HCT116 (cell line): ENCODE results near the gene NEK5. TPM values are rescaled to one million over a fixed set of nuclear protein-coding genes. Genes with fewer than 3 reads are reported as not detected.

Source experiments
- ATAC-seq: fragments of 200-7000 bp; cut with Tn5 transposase; 2 replicates; pipeline ENCODE4 v1.9.1; 2020; ENCODE audit warnings: mild to moderate bottlenecking, moderate library complexity
- BruUV-seq: library from RNA; stranded (reverse); fragments of 400-500 nt; replicated peaks from 2 replicates; lab custom pipeline; 2021; lab: Mats Ljungman, UMichigan
- CTCF ChIA-PET: fragments of 300-600 bp; sonication (Branson Sonifier 250); formaldehyde crosslinking; loops from one replicate; lab custom pipeline; 2021; ENCODE audit warnings: antibody characterized with exemption; lab: Charles Lee
- POLR2A ChIA-PET: fragments of 300-600, 350-600 bp; sonication (Branson Sonifier 250); formaldehyde crosslinking; loops from one replicate; lab custom pipeline; 2021; ENCODE audit warnings: antibody characterized with exemption; lab: Charles Lee
- RAD21 ChIA-PET, 2 experiments: fragments of 300-600 bp; sonication (Branson Sonifier 250); formaldehyde crosslinking; loops; one replicate each; lab custom pipeline; 2023; ENCODE audit warnings: low total read pairs in 2 of 2; ENCODE audit not compliant: uncharacterized antibody in 2 of 2, unreplicated experiment in 2 of 2, low non-redundant PET in 1 of 2; lab: Charles Lee
- DNase-seq: peaks from one replicate; pipeline ENCODE4 v3.0.0-alpha.2; 2010; ENCODE audit warnings: low read depth, low spot score
- H2AFZ ChIP-seq: fragments of 200-600 bp; shearing (Covaris generic), sonication (generic); 2 replicates; pipeline ENCODE4 v1.6.1; 2017; ENCODE audit warnings: low read depth, mixed run types, mixed read lengths, antibody characterized with exemption, low read length; ENCODE audit not compliant: poor library complexity, severe bottlenecking
- H3K27ac ChIP-seq: 2 replicates; pipeline ENCODE4 v1.5.1; 2012; ENCODE audit warnings: low read depth, low read length
- H3K27me3 ChIP-seq: fragments of 200-600 bp; sonication (generic); 2 replicates; pipeline ENCODE4 v1.6.1; 2016; ENCODE audit warnings: mixed run types, low read length, mixed read lengths; ENCODE audit not compliant: insufficient read depth
- H3K36me3 ChIP-seq, 2 experiments: fragments of 200-500 bp in 1 of 2; fragments of 200-600 bp in 1 of 2; sonication (Bioruptor generic) in 1 of 2; sonication (generic) in 1 of 2; 2 replicates each; pipeline versions ENCODE4 v1.5.1 to v1.6.1; 2014 to 2016; ENCODE audit warnings: low read length in 2 of 2, inconsistent platforms in 1 of 2, mixed read lengths in 1 of 2, mixed run types in 1 of 2; ENCODE audit not compliant: insufficient read depth in 2 of 2, control insufficient read depth in 1 of 2
- H3K4me1 ChIP-seq, 2 experiments: fragments of 200-600 bp in 1 of 2; sonication (generic) in 1 of 2; 2 replicates each; pipeline versions ENCODE4 v1.5.1 to v1.6.1; 2012 to 2017; ENCODE audit warnings: low read length in 2 of 2, inconsistent platforms in 1 of 2, mild to moderate bottlenecking in 1 of 2, mixed read lengths in 1 of 2, mixed run types in 1 of 2, moderate library complexity in 1 of 2; ENCODE audit not compliant: insufficient read depth in 2 of 2, control insufficient read depth in 1 of 2
- H3K4me2 ChIP-seq: fragments of 200-600 bp; sonication (generic); 2 replicates; pipeline ENCODE4 v1.6.1; 2017; ENCODE audit warnings: mixed run types, low read length, mixed read lengths
- H3K4me3 ChIP-seq, 2 experiments: fragments of 200-600 bp in 1 of 2; sonication (generic) in 1 of 2; replicated peaks in 1 of 2; 2 replicates each; pipeline ENCODE4 v1.5.1; 2011 to 2016; ENCODE audit warnings: low read length in 2 of 2, control low read depth in 1 of 2, low read depth in 1 of 2, mild to moderate bottlenecking in 1 of 2, mixed read lengths in 1 of 2, mixed run types in 1 of 2
- H3K79me2 ChIP-seq: fragments of 200-600 bp; sonication (generic); 2 replicates; pipeline ENCODE4 v1.6.1; 2017; ENCODE audit warnings: mild to moderate bottlenecking, mixed run types, low read length, moderate library complexity, mixed read lengths; ENCODE audit not compliant: insufficient read depth
- H3K9ac ChIP-seq: fragments of 200-600 bp; sonication (generic); 2 replicates; pipeline ENCODE4 v1.6.1; 2016; ENCODE audit warnings: low read length, mixed read lengths
- H3K9me2 ChIP-seq: fragments of 200-600 bp; sonication (generic), shearing (Covaris generic); 2 replicates; pipeline ENCODE4 v1.6.1; 2017; ENCODE audit warnings: mixed run types, mild to moderate bottlenecking, moderate library complexity; ENCODE audit not compliant: insufficient read depth
- H3K9me3 ChIP-seq, 2 experiments: fragments of 200-500 bp in 1 of 2; fragments of 200-600 bp in 1 of 2; sonication (Bioruptor generic) in 1 of 2; sonication (generic) in 1 of 2; 2 replicates each; pipeline ENCODE4 v1.6.1; 2014 to 2017; ENCODE audit warnings: low read length in 2 of 2, mixed read lengths in 2 of 2, inconsistent platforms in 1 of 2, low read depth in 1 of 2, mild to moderate bottlenecking in 1 of 2, mixed run types in 1 of 2, moderate library complexity in 1 of 2; ENCODE audit not compliant: control insufficient read depth in 1 of 2, insufficient read depth in 1 of 2
- H4K20me1 ChIP-seq: fragments of 200-600 bp; sonication (generic), shearing (Covaris generic); 2 replicates; pipeline ENCODE4 v1.6.1; 2017; ENCODE audit warnings: mixed run types, mild to moderate bottlenecking, moderate library complexity; ENCODE audit not compliant: insufficient read depth
- ATF3 ChIP-seq: IDR thresholded peaks from 2 replicates; pipeline ENCODE4 v1.6.1; 2012
- CBX3 ChIP-seq: IDR thresholded peaks from 2 replicates; pipeline ENCODE4 v1.6.1; 2012; ENCODE audit warnings: low read depth
- CEBPB ChIP-seq: IDR thresholded peaks from 2 replicates; pipeline ENCODE4 v1.6.1; 2012; ENCODE audit warnings: low read depth
- ELF1 ChIP-seq: IDR thresholded peaks from 2 replicates; pipeline ENCODE4 v1.6.1; 2012; ENCODE audit warnings: low read depth, borderline replicate concordance
- EZH2 ChIP-seq: fragments of 200-600 bp; sonication (generic); IDR thresholded peaks from 2 replicates; pipeline ENCODE4 v1.6.1; 2017; ENCODE audit warnings: antibody characterized with exemption, mixed run types
- EZH2phosphoT487 ChIP-seq: fragments of 200-600 bp; IDR thresholded peaks from 2 replicates; pipeline ENCODE4 v1.6.1; 2018; ENCODE audit warnings: antibody characterized with exemption, borderline replicate concordance
- FOSL1 ChIP-seq: IDR thresholded peaks from 2 replicates; pipeline ENCODE4 v1.6.1; 2012; ENCODE audit warnings: low read depth
- JUND ChIP-seq: IDR thresholded peaks from 2 replicates; pipeline ENCODE4 v1.6.1; 2012
- POLR2A ChIP-seq: IDR thresholded peaks from 2 replicates; pipeline ENCODE4 v1.7.0; 2011; ENCODE audit warnings: borderline replicate concordance; ENCODE audit not compliant: insufficient read depth, insufficient read length; ENCODE audit errors: extremely low read depth
- POLR2AphosphoS5 ChIP-seq: IDR thresholded peaks from 2 replicates; pipeline ENCODE4 v1.6.1; 2011; ENCODE audit warnings: mild to moderate bottlenecking, low read depth, low read length, moderate library complexity
- RAD21 ChIP-seq: IDR thresholded peaks from 2 replicates; pipeline ENCODE4 v1.6.1; 2012; ENCODE audit warnings: low read depth, mild to moderate bottlenecking
- SIN3A ChIP-seq: IDR thresholded peaks from 2 replicates; pipeline ENCODE4 v1.6.1; 2012; ENCODE audit warnings: low read depth
- SP1 ChIP-seq: IDR thresholded peaks from 2 replicates; pipeline ENCODE4 v1.6.1; 2012; ENCODE audit warnings: low read depth
- SRF ChIP-seq: IDR thresholded peaks from 2 replicates; pipeline ENCODE4 v1.6.1; 2012; ENCODE audit warnings: low read depth
- TCF7L2 ChIP-seq: IDR thresholded peaks from 2 replicates; pipeline ENCODE4 v1.7.0; 2011; ENCODE audit warnings: borderline replicate concordance, inconsistent platforms; ENCODE audit not compliant: insufficient read depth, insufficient read length; ENCODE audit errors: extremely low read depth
- YY1 ChIP-seq: IDR thresholded peaks from 2 replicates; pipeline ENCODE4 v1.6.1; 2011; ENCODE audit warnings: low read length, low read depth, moderate library complexity, mild to moderate bottlenecking; ENCODE audit not compliant: insufficient replicate concordance; ENCODE audit errors: extremely low read depth
- ZFX ChIP-seq: fragments of 450-650 bp; IDR thresholded peaks from 2 replicates; pipeline ENCODE4 v1.6.1; 2017
- ZNF274 ChIP-seq: fragments of 200-500 bp; sonication (Bioruptor generic); IDR thresholded peaks from 2 replicates; pipeline ENCODE4 v1.6.1; 2014; ENCODE audit warnings: mild to moderate bottlenecking, low read depth, low read length, inconsistent platforms
- intact Hi-C: fragments of 100-400 bp; cut with micrococcal nuclease; formaldehyde crosslinking; loops from 2 replicates; pipeline ENCODE4 v1.10.0; 2022
- total RNA-seq: library from RNA; stranded (reverse); gene quantifications from one replicate; pipeline ENCODE4 v1.2.1, GENCODE V29; 2021; ENCODE audit not compliant: unreplicated experiment
- TF ChIP-seq, protein P1 (sequence below): IDR thresholded peaks from 2 replicates; pipeline ENCODE4 v1.6.1; 2011; ENCODE audit warnings: mild to moderate bottlenecking, low read length, moderate library complexity; ENCODE audit not compliant: insufficient replicate concordance; ENCODE audit errors: extremely low read depth
- TF ChIP-seq, protein P2 (sequence below): IDR thresholded peaks from 2 replicates; pipeline ENCODE4 v1.6.1; 2012; ENCODE audit warnings: low read depth

The NEK5 gene
- total RNA-seq, 1 experiment from 2014 or later, result 1.5 TPM

- Histone ChIP-seq H2AFZ (no peak within 1 kb of the TSS), H3K79me2 (peaks cover 39% of the 10 kb centered on the region), H3K9ac (peak within 1 kb of the TSS; percentile 67), H3K9me2 (no peaks in the 10 kb centered on the region), H3K27ac (peak within 1 kb of the TSS; percentile 44), H3K4me2 (peak within 1 kb of the TSS; percentile 89), H3K27me3 (no peaks in the 10 kb centered on the region), H3K4me1 (peaks cover 10 to 14% of the 10 kb centered on the region in 2 experiments), H3K4me3 (peak within 1 kb of the TSS; percentile 64 to 100), H3K9me3 (no peaks in the 10 kb centered on the region), H3K36me3 (no peaks in the 10 kb centered on the region; a peak in 1 of 4 replicates), H4K20me1 (no peaks in the 10 kb centered on the region)
- no TSS peak for BruUV-seq
- CTCF ChIA-PET, result interaction anchor here (1.1 kb wide), 2 partner anchors 11 to 439 kb away, joined by 4 to 5 read pairs; partner anchors contain the start of gene VPS36
- intact Hi-C loops, result loop anchor here (5.0 kb wide), 1 partner anchor 440 kb away; the partner anchor contains the start of gene VPS36
- ATAC-seq, result peak; percentile 97
- RAD21 ChIA-PET, result no interaction called here
- POLR2A ChIA-PET, result interaction anchor here (1.1 to 1.5 kb wide), 2 partner anchors 27 to 116 kb away, joined by 3 read pairs; no protein-coding TSS in a partner anchor
- DNase-seq, result peak; percentile 94
- TF ChIP-seq YY1, result peak; percentile 94
- no peak for TF ChIP-seq ATF3
- peak; percentile 31 for TF ChIP-seq TCF7L2
- no peak for TF ChIP-seq RAD21
- TF ChIP-seq SRF, result no peak
- no peak for TF ChIP-seq ELF1
- TF ChIP-seq FOSL1, result no peak
- TF ChIP-seq ZFX, result peak; percentile 62
- TF ChIP-seq JUND, result no peak
- TF ChIP-seq, protein P1, sequence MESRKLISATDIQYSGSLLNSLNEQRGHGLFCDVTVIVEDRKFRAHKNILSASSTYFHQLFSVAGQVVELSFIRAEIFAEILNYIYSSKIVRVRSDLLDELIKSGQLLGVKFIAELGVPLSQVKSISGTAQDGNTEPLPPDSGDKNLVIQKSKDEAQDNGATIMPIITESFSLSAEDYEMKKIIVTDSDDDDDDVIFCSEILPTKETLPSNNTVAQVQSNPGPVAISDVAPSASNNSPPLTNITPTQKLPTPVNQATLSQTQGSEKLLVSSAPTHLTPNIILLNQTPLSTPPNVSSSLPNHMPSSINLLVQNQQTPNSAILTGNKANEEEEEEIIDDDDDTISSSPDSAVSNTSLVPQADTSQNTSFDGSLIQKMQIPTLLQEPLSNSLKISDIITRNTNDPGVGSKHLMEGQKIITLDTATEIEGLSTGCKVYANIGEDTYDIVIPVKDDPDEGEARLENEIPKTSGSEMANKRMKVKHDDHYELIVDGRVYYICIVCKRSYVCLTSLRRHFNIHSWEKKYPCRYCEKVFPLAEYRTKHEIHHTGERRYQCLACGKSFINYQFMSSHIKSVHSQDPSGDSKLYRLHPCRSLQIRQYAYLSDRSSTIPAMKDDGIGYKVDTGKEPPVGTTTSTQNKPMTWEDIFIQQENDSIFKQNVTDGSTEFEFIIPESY, result no peak
- TF ChIP-seq CEBPB, result no peak
- peak; percentile 29; the same call in 1 of the 2 replicates for TF ChIP-seq SIN3A
- no peak for TF ChIP-seq EZH2phosphoT487
- TF ChIP-seq EZH2, result no peak
- TF ChIP-seq, protein P2, sequence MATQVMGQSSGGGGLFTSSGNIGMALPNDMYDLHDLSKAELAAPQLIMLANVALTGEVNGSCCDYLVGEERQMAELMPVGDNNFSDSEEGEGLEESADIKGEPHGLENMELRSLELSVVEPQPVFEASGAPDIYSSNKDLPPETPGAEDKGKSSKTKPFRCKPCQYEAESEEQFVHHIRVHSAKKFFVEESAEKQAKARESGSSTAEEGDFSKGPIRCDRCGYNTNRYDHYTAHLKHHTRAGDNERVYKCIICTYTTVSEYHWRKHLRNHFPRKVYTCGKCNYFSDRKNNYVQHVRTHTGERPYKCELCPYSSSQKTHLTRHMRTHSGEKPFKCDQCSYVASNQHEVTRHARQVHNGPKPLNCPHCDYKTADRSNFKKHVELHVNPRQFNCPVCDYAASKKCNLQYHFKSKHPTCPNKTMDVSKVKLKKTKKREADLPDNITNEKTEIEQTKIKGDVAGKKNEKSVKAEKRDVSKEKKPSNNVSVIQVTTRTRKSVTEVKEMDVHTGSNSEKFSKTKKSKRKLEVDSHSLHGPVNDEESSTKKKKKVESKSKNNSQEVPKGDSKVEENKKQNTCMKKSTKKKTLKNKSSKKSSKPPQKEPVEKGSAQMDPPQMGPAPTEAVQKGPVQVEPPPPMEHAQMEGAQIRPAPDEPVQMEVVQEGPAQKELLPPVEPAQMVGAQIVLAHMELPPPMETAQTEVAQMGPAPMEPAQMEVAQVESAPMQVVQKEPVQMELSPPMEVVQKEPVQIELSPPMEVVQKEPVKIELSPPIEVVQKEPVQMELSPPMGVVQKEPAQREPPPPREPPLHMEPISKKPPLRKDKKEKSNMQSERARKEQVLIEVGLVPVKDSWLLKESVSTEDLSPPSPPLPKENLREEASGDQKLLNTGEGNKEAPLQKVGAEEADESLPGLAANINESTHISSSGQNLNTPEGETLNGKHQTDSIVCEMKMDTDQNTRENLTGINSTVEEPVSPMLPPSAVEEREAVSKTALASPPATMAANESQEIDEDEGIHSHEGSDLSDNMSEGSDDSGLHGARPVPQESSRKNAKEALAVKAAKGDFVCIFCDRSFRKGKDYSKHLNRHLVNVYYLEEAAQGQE, result no peak
- TF ChIP-seq ZNF274, result no peak
- peak; percentile 72 for TF ChIP-seq POLR2AphosphoS5
- no peak for TF ChIP-seq CBX3
- peak; percentile 89 for TF ChIP-seq SP1
- no peak for TF ChIP-seq POLR2A
Measured at GRCh38 chr13:52011632-52012511, 117.0 kb downstream of the NEK5 start, which contains the start of gene ALG11. Gene ALG11, plus strand, starts transcription at chr13:52012398. Its CDS starts 21 bp downstream, at chr13:52012419.
